ENCODE results near the gene ZNF318.

DNA sequence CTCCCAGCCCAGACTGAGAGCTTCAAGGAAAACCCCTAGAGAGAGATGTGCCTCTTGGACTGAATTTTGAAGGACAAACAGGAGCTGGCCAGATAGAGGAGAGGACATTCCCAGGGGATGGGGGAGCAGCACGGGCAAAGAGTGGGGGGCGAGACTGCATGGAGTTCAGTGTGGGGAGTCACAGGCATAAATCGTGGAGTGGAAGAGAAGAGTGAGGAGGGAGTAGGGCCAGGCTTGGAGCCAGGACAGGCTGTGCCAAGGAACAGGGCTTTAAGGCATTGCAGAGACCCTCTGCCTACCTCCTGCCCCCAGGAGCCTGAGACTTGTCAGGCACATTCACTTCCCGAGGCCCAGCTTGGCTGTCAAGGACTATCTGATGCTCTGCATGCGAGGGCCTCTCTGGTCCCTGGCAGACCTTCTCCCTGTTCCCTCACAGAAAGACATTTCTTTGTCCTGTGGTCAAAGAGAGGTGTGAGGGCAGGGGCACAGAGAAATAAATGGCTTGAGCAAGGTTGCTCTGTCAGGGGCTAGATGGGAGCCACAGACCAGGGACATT lies 76.6 kb downstream of the ZNF318 start:
- TF ChIP-seq POLR2A (IDR thresholded peaks at IDR 0.05; ENCODE audit: low read length) = no peak
- no peak for TF ChIP-seq GATA1 (IDR thresholded peaks at IDR 0.05; ENCODE audit: low read depth, low read length)

All from erythroblast (primary cell).